ENCODE results near the gene TKFC.

- TF ChIP-seq REST (IDR thresholded peaks at IDR 0.05; ENCODE audit: insufficient read depth in 1 of 2, low read depth in 2 of 2, low read length in 1 of 2), result no peak
- no peak for TF ChIP-seq CTCF (IDR thresholded peaks at IDR 0.05)
- no peak for TF ChIP-seq POLR2AphosphoS5 (IDR thresholded peaks at IDR 0.05; ENCODE audit: low read depth, low read length)
Measured at GRCh38 chr11:61343792-61344745, 11.0 kb downstream of the TKFC start.
